Measurements from ENCODE around the gene GNG7.
"Not testable (repeated sequence)": the region's sequence is repeated elsewhere in the genome, so short reads cannot be mapped to it uniquely, and the experiment has no call there.

Gene GNG7

GRCh38 chr19:2611483-2612464, 90.7 kb downstream of the GNG7 start:
- no peak overlapping the region for H3K27ac ChIP-seq

GRCh38 chr19:2610637-2611482, 91.6 kb downstream of the GNG7 start:
- peak overlapping the region; percentile 71 for H3K4me3 ChIP-seq
- no peaks in the 10 kb centered on the region for H3K36me3 ChIP-seq (ENCODE audit: insufficient read depth, low read length)
- no peak overlapping the region for H3K27ac ChIP-seq
- no peaks in the 10 kb centered on the region for H3K9me3 ChIP-seq (ENCODE audit: low read depth, low read length)
- DNase-seq (ENCODE audit: low read depth, low spot score): no peak
- no peak overlapping the region for H3K9ac ChIP-seq (ENCODE audit: insufficient read length)
- TF ChIP-seq FOXP2 (optimal IDR thresholded peaks at IDR 0.05; ENCODE audit: control extremely low read depth, extremely low read length, insufficient read depth): no peak
- TF ChIP-seq EZH2 (IDR thresholded peaks at IDR 0.05): no peak
- TF ChIP-seq POLR2AphosphoS5 (IDR thresholded peaks at IDR 0.05; ENCODE audit: borderline replicate concordance, low read depth, low read length): no peak

More at GRCh38 chr19:2611483-2612464, 90.7 kb downstream of the GNG7 start:
- no peak for DNase-seq (ENCODE audit: low read depth, low spot score)
- no peaks in the 10 kb centered on the region for H3K9me3 ChIP-seq (ENCODE audit: low read depth, low read length)
- H3K36me3 ChIP-seq (ENCODE audit: insufficient read depth, low read length): no peaks in the 10 kb centered on the region
- no peak overlapping the region for H3K9ac ChIP-seq (ENCODE audit: insufficient read length)
- no peak overlapping the region for H3K4me3 ChIP-seq
- TF ChIP-seq POLR2AphosphoS5 (IDR thresholded peaks at IDR 0.05; ENCODE audit: borderline replicate concordance, low read depth, low read length) (no peak), EZH2 (IDR thresholded peaks at IDR 0.05) (no peak), FOXP2 (optimal IDR thresholded peaks at IDR 0.05; ENCODE audit: control extremely low read depth, extremely low read length, insufficient read depth) (no peak)

- no peak overlapping the region for H3K27ac ChIP-seq
- no peak for DNase-seq (ENCODE audit: low read depth, low spot score)
- H3K36me3 ChIP-seq (ENCODE audit: insufficient read depth, low read length): no peaks in the 10 kb centered on the region
- no peak overlapping the region for H3K4me3 ChIP-seq
- H3K9ac ChIP-seq (ENCODE audit: insufficient read length): no peak overlapping the region
- no peaks in the 10 kb centered on the region for H3K9me3 ChIP-seq (ENCODE audit: low read depth, low read length)
- TF ChIP-seq FOXP2 (optimal IDR thresholded peaks at IDR 0.05; ENCODE audit: control extremely low read depth, extremely low read length, insufficient read depth) (no peak), POLR2AphosphoS5 (IDR thresholded peaks at IDR 0.05; ENCODE audit: borderline replicate concordance, low read depth, low read length) (no peak), EZH2 (IDR thresholded peaks at IDR 0.05) (no peak)
These were observed 92.9 kb downstream of the GNG7 start for GRCh38 chr19:2609389-2610116.

GRCh38 chr19:2609034-2609388, 93.5 kb downstream of the GNG7 start:
- H3K27ac ChIP-seq; DNase-seq (ENCODE audit: low read depth, low spot score); H3K9me3 ChIP-seq (ENCODE audit: low read depth, low read length); H3K36me3 ChIP-seq (ENCODE audit: insufficient read depth, low read length); H3K4me3 ChIP-seq; H3K9ac ChIP-seq (ENCODE audit: insufficient read length): not testable (repeated sequence)

GRCh38 chr19:2608602-2608922, 93.9 kb downstream of the GNG7 start:
- Histone ChIP-seq H3K9ac (ENCODE audit: insufficient read length) (no peak overlapping the region), H3K9me3 (ENCODE audit: low read depth, low read length) (no peaks in the 10 kb centered on the region), H3K27ac (no peak overlapping the region), H3K4me3 (no peak overlapping the region), H3K36me3 (ENCODE audit: insufficient read depth, low read length) (no peaks in the 10 kb centered on the region)
- no peak for DNase-seq (ENCODE audit: low read depth, low spot score)
- no peak for TF ChIP-seq POLR2AphosphoS5 (IDR thresholded peaks at IDR 0.05; ENCODE audit: borderline replicate concordance, low read depth, low read length)
- no peak for TF ChIP-seq FOXP2 (optimal IDR thresholded peaks at IDR 0.05; ENCODE audit: control extremely low read depth, extremely low read length, insufficient read depth)
- no peak for TF ChIP-seq EZH2 (IDR thresholded peaks at IDR 0.05)

- Histone ChIP-seq H3K9me3 (ENCODE audit: low read depth, low read length) (no peaks in the 10 kb centered on the region), H3K36me3 (ENCODE audit: insufficient read depth, low read length) (no peaks in the 10 kb centered on the region), H3K4me3 (no peak overlapping the region), H3K27ac (no peak overlapping the region), H3K9ac (ENCODE audit: insufficient read length) (no peak overlapping the region)
- no peak for DNase-seq (ENCODE audit: low read depth, low spot score)
- TF ChIP-seq FOXP2 (optimal IDR thresholded peaks at IDR 0.05; ENCODE audit: control extremely low read depth, extremely low read length, insufficient read depth): no peak
- TF ChIP-seq EZH2 (IDR thresholded peaks at IDR 0.05): no peak
- TF ChIP-seq POLR2AphosphoS5 (IDR thresholded peaks at IDR 0.05; ENCODE audit: borderline replicate concordance, low read depth, low read length): no peak
These were observed 94.5 kb downstream of the GNG7 start for GRCh38 chr19:2607712-2608601.

GRCh38 chr19:2606774-2607173, 95.7 kb downstream of the GNG7 start:
- H3K9me3 ChIP-seq (ENCODE audit: low read depth, low read length); H3K27ac ChIP-seq; DNase-seq (ENCODE audit: low read depth, low spot score); H3K36me3 ChIP-seq (ENCODE audit: insufficient read depth, low read length); H3K9ac ChIP-seq (ENCODE audit: insufficient read length); H3K4me3 ChIP-seq: not testable (repeated sequence)

GRCh38 chr19:2605889-2606288, 96.6 kb downstream of the GNG7 start:
- H3K4me3 ChIP-seq; DNase-seq (ENCODE audit: low read depth, low spot score); H3K9me3 ChIP-seq (ENCODE audit: low read depth, low read length); H3K9ac ChIP-seq (ENCODE audit: insufficient read length); H3K36me3 ChIP-seq (ENCODE audit: insufficient read depth, low read length); H3K27ac ChIP-seq: not testable (repeated sequence)
